Measurements from ENCODE around the gene UTP4. TPM values are rescaled to one million over a fixed set of nuclear protein-coding genes. Genes with fewer than 3 reads are reported as not detected.

UTP4 gene
- total and polyA plus RNA-seq, 11 donors = 11.8 to 38.2 (median 28.3) TPM

DNA sequence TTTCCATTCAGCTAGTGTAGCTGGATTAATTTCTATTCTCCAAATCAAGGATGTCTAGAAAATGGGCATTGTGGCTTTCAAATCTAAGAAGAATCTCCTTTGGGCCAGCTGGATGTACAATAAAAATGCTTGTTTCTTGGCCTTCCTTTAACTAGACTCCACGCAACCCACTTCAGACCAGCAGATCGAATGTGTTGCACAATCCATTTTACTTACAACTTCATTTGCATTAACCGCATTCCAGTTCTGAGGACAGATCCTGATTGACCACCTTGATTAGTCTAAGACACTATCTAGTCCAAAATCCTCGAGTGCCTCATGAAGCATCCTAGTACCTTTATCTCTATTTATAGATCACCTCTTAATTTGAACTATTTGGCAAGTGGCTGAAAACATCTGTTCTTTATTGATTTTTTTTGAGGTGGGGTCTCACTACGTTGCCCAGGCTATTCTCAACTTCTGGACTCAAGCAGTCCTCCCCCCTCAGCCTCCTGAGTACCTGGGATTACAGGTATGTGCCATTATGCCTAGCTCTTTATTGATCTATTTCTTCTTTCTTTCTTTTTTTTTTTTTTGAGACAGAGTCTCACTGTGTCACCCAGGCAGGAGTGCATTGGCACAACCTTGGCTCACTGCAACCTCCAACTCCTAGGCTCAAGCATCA is 47.3 kb upstream of the UTP4 start:
- DNase-seq (no peak), ATAC-seq (no peak)
- H3K36me3 ChIP-seq = peaks cover 0 to 10% (median 0%) of the 10 kb centered on the region in 9 donors
- intact Hi-C loops (cut with DNase I) = no loop called here
- WGBS, 4 donors = 87 to 94% (median 88%) methylated on average over 5 of the region's 5 CpGs
- peaks cover 0 to 22% (median 7%) of the 10 kb centered on the region in 12 donors for H3K4me1 ChIP-seq
- H3K27ac ChIP-seq = no peak overlapping the region
- no peak overlapping the region for H3K4me3 ChIP-seq
- H3K27me3 ChIP-seq = no peaks in the 10 kb centered on the region
- H3K9me3 ChIP-seq = no peaks in the 10 kb centered on the region
- no peak for TF ChIP-seq POLR2A (IDR thresholded peaks at IDR 0.05)
- TF ChIP-seq, protein P1, sequence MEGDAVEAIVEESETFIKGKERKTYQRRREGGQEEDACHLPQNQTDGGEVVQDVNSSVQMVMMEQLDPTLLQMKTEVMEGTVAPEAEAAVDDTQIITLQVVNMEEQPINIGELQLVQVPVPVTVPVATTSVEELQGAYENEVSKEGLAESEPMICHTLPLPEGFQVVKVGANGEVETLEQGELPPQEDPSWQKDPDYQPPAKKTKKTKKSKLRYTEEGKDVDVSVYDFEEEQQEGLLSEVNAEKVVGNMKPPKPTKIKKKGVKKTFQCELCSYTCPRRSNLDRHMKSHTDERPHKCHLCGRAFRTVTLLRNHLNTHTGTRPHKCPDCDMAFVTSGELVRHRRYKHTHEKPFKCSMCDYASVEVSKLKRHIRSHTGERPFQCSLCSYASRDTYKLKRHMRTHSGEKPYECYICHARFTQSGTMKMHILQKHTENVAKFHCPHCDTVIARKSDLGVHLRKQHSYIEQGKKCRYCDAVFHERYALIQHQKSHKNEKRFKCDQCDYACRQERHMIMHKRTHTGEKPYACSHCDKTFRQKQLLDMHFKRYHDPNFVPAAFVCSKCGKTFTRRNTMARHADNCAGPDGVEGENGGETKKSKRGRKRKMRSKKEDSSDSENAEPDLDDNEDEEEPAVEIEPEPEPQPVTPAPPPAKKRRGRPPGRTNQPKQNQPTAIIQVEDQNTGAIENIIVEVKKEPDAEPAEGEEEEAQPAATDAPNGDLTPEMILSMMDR (IDR thresholded peaks at IDR 0.05) = no peak

DNA sequence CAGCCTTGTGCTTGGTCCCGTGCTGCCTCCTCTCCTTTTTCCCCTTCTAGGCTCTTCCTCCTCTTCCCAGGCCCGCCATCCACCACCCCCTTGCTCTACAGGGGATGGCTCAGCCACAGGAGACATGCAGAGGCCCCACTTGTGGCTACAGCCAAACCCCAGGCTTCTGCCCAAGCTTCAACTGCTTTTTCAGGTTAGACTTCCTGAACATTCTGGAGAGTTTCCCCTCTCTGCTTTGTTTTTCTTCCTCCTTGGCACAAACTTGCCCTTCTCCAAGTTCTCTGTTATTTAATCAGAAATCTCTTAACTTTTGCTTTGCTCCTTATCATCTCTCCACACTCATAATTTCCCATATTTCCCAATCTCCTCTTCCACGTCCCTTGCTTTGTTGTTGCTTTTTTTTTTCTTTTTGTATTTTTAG is 45.3 kb upstream of the UTP4 start:
- WGBS, 4 donors = 59 to 71% (median 64%) methylated on average over 3 of the region's 3 CpGs

DNA sequence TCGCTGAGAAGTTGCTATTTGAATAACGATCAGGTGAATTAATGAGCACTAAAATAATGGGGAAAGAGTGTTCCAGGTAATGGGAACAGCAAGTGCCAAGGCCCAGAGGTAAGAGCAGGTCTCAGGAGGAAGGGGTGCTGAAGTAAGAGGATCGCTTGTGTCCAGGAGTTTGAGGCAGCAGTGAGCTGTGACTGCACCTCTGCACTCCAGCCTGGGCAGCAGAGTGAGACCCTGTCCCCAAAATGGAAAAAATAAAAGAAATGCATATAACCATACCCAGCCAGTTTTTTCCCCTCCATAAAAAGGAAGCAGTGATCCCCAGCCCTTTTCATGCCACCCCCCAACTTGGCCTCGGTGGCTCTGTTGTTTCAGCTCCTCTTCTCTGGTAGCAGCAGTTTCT is 43.8 kb upstream of the UTP4 start:
- ATAC-seq = no peak
- no peak overlapping the region for H3K4me3 ChIP-seq
- intact Hi-C loops (cut with DNase I) = no loop called here
- peak in 1 of 5 donors; percentile 25 for DNase-seq
- H3K27ac ChIP-seq = no peak overlapping the region
- H3K4me1 ChIP-seq = peaks cover 0 to 26% (median 8%) of the 10 kb centered on the region in 12 donors
- H3K9me3 ChIP-seq = no peaks in the 10 kb centered on the region
- WGBS, 4 donors = 84 to 90% (median 85%) methylated on average over 4 of the region's 4 CpGs
- no peak for TF ChIP-seq POLR2A (IDR thresholded peaks at IDR 0.05)
- H3K36me3 ChIP-seq = peaks cover 0 to 10% (median 0%) of the 10 kb centered on the region in 9 donors
- H3K27me3 ChIP-seq = no peaks in the 10 kb centered on the region

More for the DNA sequence above, 45.3 kb upstream of the UTP4 start:
- no peaks in the 10 kb centered on the region for H3K27me3 ChIP-seq
- no peak overlapping the region for H3K27ac ChIP-seq
- peaks cover 0 to 10% (median 0%) of the 10 kb centered on the region in 9 donors for H3K36me3 ChIP-seq
- no peak overlapping the region for H3K4me3 ChIP-seq
- DNase-seq (peak in 1 of 5 donors; percentile 30), ATAC-seq (no peak)
- intact Hi-C loops (cut with DNase I) = no loop called here
- TF ChIP-seq, protein P1 (IDR thresholded peaks at IDR 0.05) = no peak
- TF ChIP-seq POLR2A (IDR thresholded peaks at IDR 0.05) = no peak
- no peaks in the 10 kb centered on the region for H3K9me3 ChIP-seq
- H3K4me1 ChIP-seq = peaks cover 0 to 26% (median 8%) of the 10 kb centered on the region in 12 donors

DNA sequence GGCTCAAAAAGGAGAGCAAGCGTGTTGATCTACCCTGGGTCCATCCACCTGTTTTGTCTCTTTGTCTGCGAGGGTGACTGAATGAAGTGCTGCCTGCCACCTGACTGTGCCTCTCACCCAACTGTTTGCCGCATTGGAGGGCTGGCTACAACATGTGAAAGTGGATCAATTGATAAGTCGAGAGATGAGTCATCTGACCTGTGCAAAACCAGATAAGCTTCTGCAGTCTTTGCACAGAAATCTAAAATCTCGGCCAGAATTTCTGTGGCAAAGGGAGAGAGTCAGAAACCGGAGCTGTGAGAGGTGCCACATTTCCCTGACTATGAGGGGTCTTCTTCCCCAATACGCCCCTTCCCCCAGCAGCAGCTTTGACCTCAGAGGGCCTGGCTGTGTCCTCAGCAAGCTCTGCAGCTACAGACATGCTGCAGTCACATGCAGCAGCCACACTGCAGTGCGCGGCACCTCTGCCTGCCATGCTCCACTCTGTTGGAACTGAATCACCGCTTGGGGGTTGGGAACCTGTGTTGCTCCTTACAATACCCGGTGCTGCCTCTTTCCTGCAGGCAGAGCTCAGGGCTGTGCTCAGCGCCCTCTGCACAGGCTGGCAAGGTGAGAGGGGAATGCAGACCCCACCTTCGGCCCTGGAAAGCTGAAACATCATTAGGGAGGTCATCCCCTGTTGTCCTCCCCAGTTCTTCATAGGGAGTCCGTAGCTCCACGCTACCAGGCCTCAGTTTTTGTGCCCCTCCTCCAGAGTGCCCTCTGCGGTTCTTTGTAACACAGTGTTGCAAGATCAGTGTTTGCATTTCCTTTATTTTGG is 43.1 kb upstream of the UTP4 start:
- intact Hi-C loops (cut with DNase I) = no loop called here
- WGBS, 4 donors = 45 to 63% (median 52%) methylated on average over 15 to 16 of the region's 16 CpGs
- H3K36me3 ChIP-seq = peaks cover 0 to 10% (median 0%) of the 10 kb centered on the region in 9 donors
- no peaks in the 10 kb centered on the region for H3K9me3 ChIP-seq
- peak in 3 of 4 donors; percentile 36 to 58 (median 49) for ATAC-seq
- TF ChIP-seq, protein P1 (IDR thresholded peaks at IDR 0.05) = no peak
- no peak for TF ChIP-seq POLR2A (IDR thresholded peaks at IDR 0.05)
- peaks cover 0 to 23% (median 6%) of the 10 kb centered on the region in 12 donors for H3K4me1 ChIP-seq
- peak in 1 of 5 donors; percentile 54 for DNase-seq
- H3K27ac ChIP-seq = peak overlapping the region in 3 of 12 donors; percentile 3 to 43 (median 38)
- H3K27me3 ChIP-seq = no peaks in the 10 kb centered on the region
- no peak overlapping the region for H3K4me3 ChIP-seq

Measured in heart left ventricle (tissue), 16 donors.